ENCODE results near the gene IDI2.
"Not testable (repeated sequence)": the region's sequence is repeated elsewhere in the genome, so short reads cannot be mapped to it uniquely, and the experiment has no call there.

The IDI2 gene

GRCh38 chr10:1047937-1048336 is 22.3 kb upstream of the IDI2 start:
- no peak for DNase-seq (ENCODE audit: low spot score)

GRCh38 chr10:1045415-1045814 is 19.8 kb upstream of the IDI2 start:
- no peak for DNase-seq (ENCODE audit: low spot score)

- no peak for DNase-seq (ENCODE audit: low spot score)
These were observed 19.3 kb upstream of the IDI2 start for GRCh38 chr10:1044964-1045363.

GRCh38 chr10:1044146-1044545 is 18.5 kb upstream of the IDI2 start:
- DNase-seq (ENCODE audit: low spot score): no peak

- DNase-seq (ENCODE audit: low spot score): no peak
These were observed 17.9 kb upstream of the IDI2 start for GRCh38 chr10:1043532-1043995.

- DNase-seq (ENCODE audit: low spot score): no peak
These were observed 15.9 kb upstream of the IDI2 start for GRCh38 chr10:1041514-1041913.

- no peak for DNase-seq (ENCODE audit: low spot score)
These were observed 14.5 kb upstream of the IDI2 start for GRCh38 chr10:1040133-1040532.

- DNase-seq (ENCODE audit: low spot score): not testable (repeated sequence)
These were observed 13.1 kb upstream of the IDI2 start for GRCh38 chr10:1038769-1039168.

- no peak for DNase-seq (ENCODE audit: low spot score)
These were observed 11.4 kb upstream of the IDI2 start for GRCh38 chr10:1037098-1037497.

GRCh38 chr10:1036341-1036791 is 10.7 kb upstream of the IDI2 start:
- DNase-seq (ENCODE audit: low spot score): no peak

- DNase-seq (ENCODE audit: low spot score): no peak
These were observed 9.5 kb upstream of the IDI2 start for GRCh38 chr10:1035201-1035600.

GRCh38 chr10:1034758-1035157 is 9.1 kb upstream of the IDI2 start:
- DNase-seq (ENCODE audit: low spot score): no peak

- no peak for DNase-seq (ENCODE audit: low spot score)
These were observed 7.9 kb upstream of the IDI2 start for GRCh38 chr10:1033601-1034000.

GRCh38 chr10:1029838-1030237 is 4.2 kb upstream of the IDI2 start:
- DNase-seq (ENCODE audit: low spot score): no peak

- DNase-seq (ENCODE audit: low spot score): no peak
These were observed 919 bp upstream of the IDI2 start for GRCh38 chr10:1026578-1026977.

- no peak for DNase-seq (ENCODE audit: low spot score)
These were observed 1.6 kb downstream of the IDI2 start for GRCh38 chr10:1024103-1024502.

- no peak for DNase-seq (ENCODE audit: low spot score)
These were observed 3.2 kb downstream of the IDI2 start for GRCh38 chr10:1022413-1022812.

- no peak for DNase-seq (ENCODE audit: low spot score)
These were observed 4.7 kb downstream of the IDI2 start for GRCh38 chr10:1020958-1021357.

- DNase-seq (ENCODE audit: low spot score): no peak
These were observed 5.2 kb downstream of the IDI2 start for GRCh38 chr10:1020460-1020859.

- no peak for DNase-seq (ENCODE audit: low spot score)
These were observed 6.3 kb downstream of the IDI2 start for GRCh38 chr10:1019362-1019761.

- DNase-seq (ENCODE audit: low spot score): no peak
These were observed 10.0 kb downstream of the IDI2 start for GRCh38 chr10:1015688-1016087.

GRCh38 chr10:1011696-1012095 is 14.0 kb downstream of the IDI2 start:
- no peak for DNase-seq (ENCODE audit: low spot score)

- DNase-seq (ENCODE audit: low spot score): no peak
These were observed 15.0 kb downstream of the IDI2 start for GRCh38 chr10:1010703-1011102.

- DNase-seq (ENCODE audit: low spot score): not testable (repeated sequence)
These were observed 15.7 kb downstream of the IDI2 start for GRCh38 chr10:1009947-1010346.

GRCh38 chr10:1009071-1009494 is 16.6 kb downstream of the IDI2 start:
- DNase-seq (ENCODE audit: low spot score): no peak

Data from hematopoietic multipotent progenitor cell treated with erythropoietin and hydrocortisone succinate and interleukin-3 and kit ligand, for 15 days (in vitro differentiated cells).